HepG2 (cell line): ENCODE data around the gene MYL3. TPM values are rescaled to one million over a fixed set of nuclear protein-coding genes. Genes with fewer than 3 reads are reported as not detected.

ENCODE experiments used
- ATAC-seq: fragments of 200-7000 bp; cut with Tn5 transposase; 3 replicates; pipeline ENCODE4 v1.9.1; 2020; ENCODE audit warnings: mild to moderate bottlenecking, moderate library complexity
- BruUV-seq: library from RNA; stranded (reverse); fragments of 400-500 nt; replicated peaks from 2 replicates; lab custom pipeline; 2021; lab: Mats Ljungman, UMichigan
- CTCF ChIA-PET: fragments of 300-600 bp; formaldehyde crosslinking; extraction: SDS; loops from one replicate; lab custom pipeline; 2021; ENCODE audit warnings: low total read pairs, inconsistent platforms, low intra/inter-chr PET ratio; lab: Yijun Ruan, JAX
- POLR2A ChIA-PET: fragments of 350-600 bp; sonication (Branson Sonifier 250); formaldehyde crosslinking; loops from one replicate; lab custom pipeline; 2020; ENCODE audit warnings: antibody characterized with exemption, inconsistent platforms; lab: Yijun Ruan, JAX
- DNase-seq: peaks from one replicate; pipeline ENCODE4 v3.0.0-alpha.2; 2015; ENCODE audit warnings: low spot score
- FAIRE-seq: peaks from 3 replicates; lab custom pipeline; 2011; peaks lifted over from hg19 to GRCh38; lab: Jason Lieb, UNC
- H2AFZ ChIP-seq: one replicate; pipeline ENCODE4 v1.6.1; 2011; ENCODE audit warnings: low read length, inconsistent platforms
- H3K27ac ChIP-seq: fragments of 300-600 bp; 3 replicates; pipeline ENCODE4 v1.8.0; 2011; ENCODE audit warnings: mixed run types, mild to moderate bottlenecking, mixed read lengths, low read length, inconsistent platforms; ENCODE audit not compliant: insufficient read depth; ENCODE audit errors: extremely low read length
- H3K27me3 ChIP-seq, 2 experiments: fragments of 200-600 bp in 1 of 2; 2 replicates in 1 of 2; 3 replicates in 1 of 2; pipeline versions ENCODE4 v1.6.0 to v1.8.0; 2011; ENCODE audit warnings: low read length in 2 of 2, mild to moderate bottlenecking in 2 of 2, moderate library complexity in 2 of 2, inconsistent platforms in 1 of 2; ENCODE audit not compliant: insufficient read depth in 2 of 2, control insufficient read depth in 1 of 2
- H3K36me3 ChIP-seq, 2 experiments: fragments of 200-600 bp in 1 of 2; replicated peaks in 1 of 2; 2 replicates in 1 of 2; 3 replicates in 1 of 2; pipeline versions ENCODE4 v1.5.1 to v1.8.0; 2011; ENCODE audit warnings: low read length in 2 of 2, inconsistent platforms in 1 of 2; ENCODE audit not compliant: insufficient read depth in 2 of 2, control insufficient read depth in 1 of 2
- H3K4me1 ChIP-seq: 2 replicates; pipeline ENCODE4 v1.5.1; 2012; ENCODE audit warnings: low read length, inconsistent platforms; ENCODE audit not compliant: insufficient read depth
- H3K4me2 ChIP-seq: 2 replicates; pipeline ENCODE4 v1.6.0; 2011; ENCODE audit warnings: low read depth, low read length, inconsistent platforms
- H3K4me3 ChIP-seq, 3 experiments: fragments of 200-600 bp in 1 of 3; sonication (generic), shearing (Covaris generic) in 1 of 3; replicated peaks in 1 of 3; 2 replicates each; pipeline ENCODE4 v1.5.1; 2011 to 2016; ENCODE audit warnings: low read length in 3 of 3, inconsistent platforms in 2 of 3, low read depth in 2 of 3, mild to moderate bottlenecking in 2 of 3, control low read depth in 1 of 3, mixed read lengths in 1 of 3; ENCODE audit not compliant: insufficient read depth in 1 of 3
- H3K79me2 ChIP-seq: one replicate; pipeline ENCODE4 v1.6.1; 2011; ENCODE audit warnings: low read length, inconsistent platforms; ENCODE audit not compliant: insufficient read depth
- H3K9ac ChIP-seq: 2 replicates; pipeline ENCODE4 v1.6.0; 2011; ENCODE audit warnings: mild to moderate bottlenecking, low read depth, low read length, inconsistent platforms; ENCODE audit not compliant: insufficient read depth
- H3K9me3 ChIP-seq: 2 replicates; pipeline ENCODE4 v1.5.1; 2012; ENCODE audit warnings: mild to moderate bottlenecking, low read length
- H4K20me1 ChIP-seq: 2 replicates; pipeline ENCODE4 v1.6.0; 2011; ENCODE audit warnings: inconsistent platforms, mild to moderate bottlenecking, low read length, moderate library complexity; ENCODE audit not compliant: insufficient read depth
- AKAP8 ChIP-seq: sonication (generic); formaldehyde crosslinking; IDR thresholded peaks from 2 replicates; pipeline ENCODE4 v1.5.1; 2020; ENCODE audit warnings: mild to moderate bottlenecking, missing genetic modification reagents
- CREB1 ChIP-seq, 2 experiments: fragments of 450-650 bp in 1 of 2; IDR thresholded peaks; 2 replicates each; pipeline ENCODE4 v1.6.1; 2016 to 2017; ENCODE audit warnings: control low read depth in 1 of 2, mild to moderate bottlenecking in 1 of 2, missing compliant biosample characterization in 1 of 2, missing genetic modification characterization in 1 of 2
- HOXA5 ChIP-seq: sonication (generic); formaldehyde crosslinking; IDR thresholded peaks from 2 replicates; pipeline ENCODE4 v1.4.0; 2020; ENCODE audit warnings: missing genetic modification reagents
- ISX ChIP-seq: sonication (generic); formaldehyde crosslinking; conservative IDR thresholded peaks from 2 replicates; pipeline ENCODE4 v1.5.0; 2020; ENCODE audit warnings: missing genetic modification reagents
- THYN1 ChIP-seq: sonication (generic); formaldehyde crosslinking; IDR thresholded peaks from 2 replicates; pipeline ENCODE4 v1.8.1; 2023; ENCODE audit warnings: low read depth, mild to moderate bottlenecking, moderate library complexity, missing genetic modification reagents, borderline replicate concordance
- ZNF260 ChIP-seq: sonication (generic); formaldehyde crosslinking; IDR thresholded peaks from 2 replicates; pipeline ENCODE4 v1.4.0; 2020; ENCODE audit warnings: missing genetic modification reagents, low read depth, mild to moderate bottlenecking, borderline replicate concordance
- ZNF558 ChIP-seq: sonication (generic); formaldehyde crosslinking; IDR thresholded peaks from 2 replicates; pipeline ENCODE4 v1.9.0; 2022; ENCODE audit warnings: mild to moderate bottlenecking, missing genetic modification reagents, borderline replicate concordance
- WGBS: methylation state at CpG from one replicate; pipeline ENCODE4 v1.1.6; 2017; ENCODE audit warnings: low lambda C conversion rate; 5-methylcytosine and 5-hydroxymethylcytosine counted together
- in situ Hi-C: cut with HindIII; loops from 2 replicates; pipeline ENCODE4 v1.10.0; 2017; ENCODE audit warnings: low pct_unique_long_range_greater_than_20kb; ENCODE audit not compliant: extremely low pct_ligation_motif_present
- intact Hi-C: fragments of 100-400 bp; cut with micrococcal nuclease; formaldehyde crosslinking; loops from one replicate; pipeline ENCODE4 v1.10.0; 2022; ENCODE audit not compliant: unreplicated experiment
- polyA plus RNA-seq, 8 experiments: library from polyadenylated mRNA; depleted of rRNA in 3 of 8; stranded (reverse) in 7 of 8; unstranded in 1 of 8; fragments of >200 nt; fragmentation: Illumina TruSeq in 4 of 8; extraction: Trizol in 4 of 8; gene quantifications; 2 replicates each; pipeline versions ENCODE4 v1.2.1 to v1.2.3, GENCODE V29; 2011 to 2016; ENCODE audit warnings: low read depth in 4 of 8, missing spikeins in 1 of 8, mixed read lengths in 1 of 8; ENCODE audit not compliant: insufficient read depth in 1 of 8
- total RNA-seq, 5 experiments: library from RNA; depleted of rRNA; stranded (reverse); fragments of >200 nt; fragmentation: Illumina TruSeq; extraction: Trizol; gene quantifications; 2 replicates each; pipeline ENCODE4 v1.2.3, GENCODE V29; 2016; ENCODE audit warnings: low read depth in 1 of 5
- TF ChIP-seq, protein P1 (sequence below): sonication (generic); formaldehyde crosslinking; IDR thresholded peaks from 2 replicates; pipeline ENCODE4 v1.5.0; 2020; ENCODE audit warnings: missing genetic modification reagents
- TF ChIP-seq, protein P2 (sequence below): sonication (generic); formaldehyde crosslinking; IDR thresholded peaks from 2 replicates; pipeline ENCODE4 v1.4.0; 2020; ENCODE audit warnings: mild to moderate bottlenecking, missing genetic modification reagents

Gene MYL3
- total and polyA plus RNA-seq, 2 of the 13 experiments (the other 11 are each of a cell fraction or from before 2014, with no cell fraction given) = not detected

- no peak overlapping the region for H2AFZ ChIP-seq
- ChIA-PET CTCF (interaction anchor here (2.5 to 3.2 kb wide), 2 partner anchors 30 to 43 kb away, joined by 15 to 18 read pairs; no protein-coding TSS in a partner anchor), POLR2A (no interaction called here)
- no peak overlapping the region for H3K4me3 ChIP-seq
- FAIRE-seq = no peak
- WGBS = 0% methylated on average over 2 of the region's 2 CpGs
- in situ Hi-C loops = loop anchor here (5.0 kb wide), 1 partner anchor 42 kb away; no protein-coding TSS in a partner anchor
- peaks cover 59% of the 10 kb centered on the region for H3K4me1 ChIP-seq
- no peaks in the 10 kb centered on the region for H3K9me3 ChIP-seq
- no peaks in the 10 kb centered on the region for H4K20me1 ChIP-seq
- no peaks in the 10 kb centered on the region; a peak in 2 of 5 replicates for H3K27me3 ChIP-seq
- ATAC-seq = no peak
- intact Hi-C loops = no loop called here
- no peak overlapping the region for H3K9ac ChIP-seq
- BruUV-seq = no TSS peak
- TF ChIP-seq, protein P1, sequence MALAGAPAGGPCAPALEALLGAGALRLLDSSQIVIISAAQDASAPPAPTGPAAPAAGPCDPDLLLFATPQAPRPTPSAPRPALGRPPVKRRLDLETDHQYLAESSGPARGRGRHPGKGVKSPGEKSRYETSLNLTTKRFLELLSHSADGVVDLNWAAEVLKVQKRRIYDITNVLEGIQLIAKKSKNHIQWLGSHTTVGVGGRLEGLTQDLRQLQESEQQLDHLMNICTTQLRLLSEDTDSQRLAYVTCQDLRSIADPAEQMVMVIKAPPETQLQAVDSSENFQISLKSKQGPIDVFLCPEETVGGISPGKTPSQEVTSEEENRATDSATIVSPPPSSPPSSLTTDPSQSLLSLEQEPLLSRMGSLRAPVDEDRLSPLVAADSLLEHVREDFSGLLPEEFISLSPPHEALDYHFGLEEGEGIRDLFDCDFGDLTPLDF = no peak
- no peak for TF ChIP-seq ISX (CRISPR knock-in tag)
- TF ChIP-seq, protein P2, sequence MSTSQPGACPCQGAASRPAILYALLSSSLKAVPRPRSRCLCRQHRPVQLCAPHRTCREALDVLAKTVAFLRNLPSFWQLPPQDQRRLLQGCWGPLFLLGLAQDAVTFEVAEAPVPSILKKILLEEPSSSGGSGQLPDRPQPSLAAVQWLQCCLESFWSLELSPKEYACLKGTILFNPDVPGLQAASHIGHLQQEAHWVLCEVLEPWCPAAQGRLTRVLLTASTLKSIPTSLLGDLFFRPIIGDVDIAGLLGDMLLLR (CRISPR knock-in tag) = no peak
- no peak for TF ChIP-seq THYN1 (CRISPR knock-in tag)
- TF ChIP-seq CREB1 (IDR thresholded peaks at IDR 0.05) = no peak
- TF ChIP-seq CREB1 (CRISPR knock-in tag; IDR thresholded peaks at IDR 0.05) = no peak
- no peak for TF ChIP-seq HOXA5
- TF ChIP-seq ZNF558 = no peak
- no peak for TF ChIP-seq ZNF260
- TF ChIP-seq AKAP8 (CRISPR knock-in tag) = no peak
- H3K36me3 ChIP-seq = no peaks in the 10 kb centered on the region
- no peaks in the 10 kb centered on the region for H3K79me2 ChIP-seq
- no peak overlapping the region for H3K27ac ChIP-seq
- no peak for DNase-seq
- no peak overlapping the region for H3K4me2 ChIP-seq
Measured at GRCh38 chr3:46865546-46865945, 2.3 kb upstream of the MYL3 start.
